OCI-LY7 (cell line): ENCODE data around the gene CDC34. TPM values are rescaled to one million over a fixed set of nuclear protein-coding genes. Genes with fewer than 3 reads are reported as not detected.

Source experiments
- BruUV-seq: library from RNA; stranded (reverse); fragments of 400-500 nt; replicated peaks from 2 replicates; lab custom pipeline; 2021; lab: Mats Ljungman, UMichigan
- CTCF ChIA-PET: fragments of 300-600 bp; sonication (Branson Sonifier 250); formaldehyde crosslinking; loops from one replicate; lab custom pipeline; 2022; ENCODE audit warnings: antibody characterized with exemption; ENCODE audit not compliant: unreplicated experiment; lab: Charles Lee
- POLR2A ChIA-PET: fragments of 300-600 bp; sonication (Branson Sonifier 250); formaldehyde crosslinking; loops from one replicate; lab custom pipeline; 2022; ENCODE audit warnings: antibody characterized with exemption; lab: Charles Lee
- DNase-seq: peaks from one replicate; pipeline ENCODE4 v3.0.0-alpha.2; 2015; ENCODE audit warnings: low spot score
- H2AFZ ChIP-seq: fragments of 200-600 bp; sonication (generic), shearing (Covaris generic); 2 replicates; pipeline ENCODE4 v1.6.1; 2014; ENCODE audit warnings: mild to moderate bottlenecking, antibody characterized with exemption, low read length, moderate library complexity
- H3K27ac ChIP-seq: fragments of 200-600 bp; sonication (generic); 2 replicates; pipeline ENCODE4 v1.5.1; 2014; ENCODE audit warnings: mixed run types, low read depth, mild to moderate bottlenecking, moderate library complexity, low read length, inconsistent platforms; ENCODE audit not compliant: poor library complexity, severe bottlenecking
- H3K36me3 ChIP-seq: fragments of 200-600 bp; sonication (generic); 2 replicates; pipeline ENCODE4 v1.6.1; 2014; ENCODE audit warnings: mild to moderate bottlenecking, antibody characterized with exemption, low read length, moderate library complexity, mixed read lengths; ENCODE audit not compliant: insufficient read depth
- H3K4me1 ChIP-seq: fragments of 200-600 bp; sonication (generic); 2 replicates; pipeline ENCODE4 v1.5.1; 2014; ENCODE audit warnings: mild to moderate bottlenecking, low read length; ENCODE audit not compliant: insufficient read depth, poor library complexity, severe bottlenecking
- H3K4me2 ChIP-seq: fragments of 200-600 bp; sonication (generic); 2 replicates; pipeline ENCODE4 v1.6.1; 2014; ENCODE audit warnings: mild to moderate bottlenecking, low read length
- H3K4me3 ChIP-seq: fragments of 200-600 bp; sonication (generic); 2 replicates; pipeline ENCODE4 v1.5.1; 2014; ENCODE audit warnings: mild to moderate bottlenecking, low read depth, low read length; ENCODE audit not compliant: poor library complexity, severe bottlenecking
- H3K79me2 ChIP-seq: fragments of 200-600 bp; sonication (generic); 2 replicates; pipeline ENCODE4 v1.6.1; 2016; ENCODE audit warnings: low read depth, mild to moderate bottlenecking, low read length, moderate library complexity, mixed read lengths; ENCODE audit not compliant: insufficient read depth
- H3K9me2 ChIP-seq: fragments of 200-600 bp; sonication (generic); 2 replicates; pipeline ENCODE4 v1.6.1; 2016; ENCODE audit warnings: mild to moderate bottlenecking, low read length, mixed read lengths; ENCODE audit not compliant: insufficient read depth
- H3K9me3 ChIP-seq: fragments of 200-600 bp; sonication (generic); 2 replicates; pipeline ENCODE4 v1.6.1; 2014; ENCODE audit warnings: mild to moderate bottlenecking, mixed run types, low read length, mixed read lengths
- H4K20me1 ChIP-seq: fragments of 200-600 bp; sonication (generic); 2 replicates; pipeline ENCODE4 v1.6.1; 2014; ENCODE audit warnings: mild to moderate bottlenecking, antibody characterized with exemption, low read length, moderate library complexity, mixed read lengths; ENCODE audit not compliant: insufficient read depth
- CTCF ChIP-seq: fragments of 200-600 bp; sonication (generic); conservative IDR thresholded peaks from 2 replicates; pipeline ENCODE4 v1.5.1; 2014; ENCODE audit warnings: mild to moderate bottlenecking, antibody characterized with exemption, low read length, moderate library complexity, mixed read lengths
- EZH2phosphoT487 ChIP-seq: fragments of 200-600 bp; sonication (generic); IDR thresholded peaks from 2 replicates; pipeline ENCODE4 v1.6.1; 2018; ENCODE audit warnings: low read depth, borderline replicate concordance, mild to moderate bottlenecking, mixed run types, antibody characterized with exemption, low read length, moderate library complexity, mixed read lengths
- intact Hi-C: fragments of 100-400 bp; cut with micrococcal nuclease; formaldehyde crosslinking; loops from one replicate; pipeline ENCODE4 v1.10.0; 2022; ENCODE audit not compliant: unreplicated experiment
- total RNA-seq, 2 experiments: library from RNA; depleted of rRNA in 1 of 2; stranded (reverse); fragments of >200 nt in 1 of 2; shearing (Covaris generic) in 1 of 2; gene quantifications; 2 replicates each; pipeline ENCODE4 v1.2.3, GENCODE V29; 2014 to 2022

CDC34 gene
- total RNA-seq, 2 experiments from 2014 or later, result 58.2 to 77.2 TPM

DNA sequence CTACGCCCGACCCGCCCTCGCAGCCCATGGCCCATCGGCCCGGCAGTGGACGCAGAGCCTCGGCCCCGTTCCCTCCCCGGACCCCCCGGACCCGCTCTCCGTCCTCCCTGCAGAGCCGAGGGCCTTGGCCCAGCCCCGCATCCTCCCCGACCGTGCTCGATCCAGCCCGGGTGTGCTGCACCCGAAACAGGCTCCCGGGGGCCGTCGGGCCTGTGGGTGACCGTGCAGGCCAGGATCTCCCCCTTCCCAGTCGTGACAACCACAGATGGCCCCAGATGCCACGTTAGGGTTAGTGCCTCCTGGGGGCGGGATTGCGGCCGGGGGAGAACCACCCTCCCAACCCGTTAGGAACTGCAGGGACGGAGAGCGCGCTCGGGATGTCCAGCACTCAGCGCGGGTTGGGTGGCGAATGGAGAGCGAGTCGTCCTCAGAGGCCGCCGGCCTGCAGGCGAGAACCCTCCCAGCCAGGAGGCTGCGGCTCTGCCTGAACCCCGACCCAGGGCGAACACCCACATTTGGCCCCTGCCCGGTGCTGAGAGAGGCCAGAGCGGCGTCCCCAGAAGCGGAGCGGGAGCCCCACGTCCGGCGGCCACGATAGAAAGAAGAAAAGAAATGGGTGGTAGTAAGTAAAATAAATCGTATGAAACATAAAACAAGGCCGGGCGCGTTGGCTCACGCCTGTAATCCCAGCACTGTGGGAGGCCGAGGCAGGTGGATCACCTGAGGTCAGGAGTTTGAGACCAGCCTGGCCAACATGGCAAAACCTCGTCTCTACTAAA, 42.0 kb upstream of the CDC34 start:
- no TSS peak for BruUV-seq
- peak overlapping the region; percentile 96 for H3K4me3 ChIP-seq
- intact Hi-C loops, result loop anchor here (2.0 kb wide), 1 partner anchor 17 kb away; the partner anchor contains the start of gene TPGS1

GRCh38 chr19:491146-491741, 40.3 kb upstream of the CDC34 start:
- H3K79me2 ChIP-seq, result no peaks in the 10 kb centered on the region
- CTCF ChIA-PET, result no interaction called here
- BruUV-seq, result no TSS peak
- no peaks in the 10 kb centered on the region for H4K20me1 ChIP-seq
- no peak overlapping the region for H3K4me3 ChIP-seq
- H3K27ac ChIP-seq, result peak overlapping the region; percentile 16
- H3K4me2 ChIP-seq, result no peak overlapping the region
- H3K36me3 ChIP-seq, result no peaks in the 10 kb centered on the region
- intact Hi-C loops, result no loop called here
- peaks cover 4% of the 10 kb centered on the region for H3K9me3 ChIP-seq
- POLR2A ChIA-PET, result no interaction called here
- no peak overlapping the region for H2AFZ ChIP-seq
- peak; percentile 58 for DNase-seq
- H3K4me1 ChIP-seq, result peaks cover 11% of the 10 kb centered on the region
- no peaks in the 10 kb centered on the region for H3K9me2 ChIP-seq
- TF ChIP-seq EZH2phosphoT487 (no peak), CTCF (no peak)

More for the DNA sequence above, 42.0 kb upstream of the CDC34 start:
- no peaks in the 10 kb centered on the region for H3K79me2 ChIP-seq
- TF ChIP-seq CTCF, result no peak
- TF ChIP-seq EZH2phosphoT487, result no peak
- peak overlapping the region; percentile 83 for H3K4me2 ChIP-seq
- CTCF ChIA-PET, result no interaction called here
- H2AFZ ChIP-seq, result peak overlapping the region; percentile 73; the same call in 1 of the 2 replicates
- H3K36me3 ChIP-seq, result no peaks in the 10 kb centered on the region
- H4K20me1 ChIP-seq, result no peaks in the 10 kb centered on the region
- H3K9me3 ChIP-seq, result peaks cover 4% of the 10 kb centered on the region
- DNase-seq, result peak; percentile 24
- H3K4me1 ChIP-seq, result peaks cover 11% of the 10 kb centered on the region
- POLR2A ChIA-PET, result interaction anchor here (0.9 kb wide), 1 partner anchor 17 kb away, joined by 3 read pairs; no protein-coding TSS in a partner anchor
- H3K9me2 ChIP-seq, result no peaks in the 10 kb centered on the region
- no peak overlapping the region for H3K27ac ChIP-seq
